ENCODE data around the gene LMAN1L.

Gene LMAN1L

GRCh38 chr15:74838746-74839525 is 26.3 kb downstream of the LMAN1L start:
- DNase-seq, result no peak

DNA sequence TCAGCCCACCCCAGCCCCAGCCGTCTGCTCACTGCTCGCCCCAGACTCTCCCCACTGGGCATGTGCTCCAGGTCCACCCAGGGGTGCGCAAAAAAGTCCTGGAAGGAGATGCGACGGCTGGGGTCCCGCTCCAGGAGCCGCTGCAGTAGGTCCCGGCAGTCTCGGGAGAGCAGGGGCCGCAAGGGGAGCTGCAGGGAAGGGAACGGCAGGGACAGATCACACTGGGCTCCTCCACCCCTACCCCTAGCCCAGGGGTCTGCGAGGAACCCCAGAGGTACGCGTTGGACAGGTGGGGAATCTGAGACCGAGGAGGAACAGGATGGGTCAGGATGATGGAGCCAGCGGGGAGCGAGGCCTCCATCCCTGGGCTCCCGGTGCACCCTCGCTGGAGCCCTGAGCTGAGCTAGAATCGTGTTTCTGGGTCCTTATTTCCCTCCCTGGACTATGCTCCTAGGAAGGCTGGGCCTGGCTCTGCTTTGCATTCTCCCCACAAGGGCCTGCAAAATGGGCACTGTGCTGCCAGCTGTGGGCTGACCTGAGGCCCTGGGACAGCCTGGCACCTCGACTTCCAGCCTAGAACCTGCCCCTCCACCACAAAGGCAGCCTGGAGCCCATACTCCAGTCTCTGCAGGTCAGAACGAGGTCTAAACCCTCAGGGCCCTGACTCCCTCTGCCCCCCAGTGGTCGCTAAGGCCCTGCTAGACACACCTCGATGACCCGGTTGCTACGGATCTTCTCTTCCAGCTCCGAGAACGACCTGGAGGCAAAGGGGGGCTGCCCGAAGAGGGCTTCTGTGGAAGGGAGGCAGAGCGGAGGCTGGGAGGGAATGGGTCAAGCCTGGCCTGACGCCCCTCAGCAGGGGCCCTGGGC is 27.1 kb downstream of the LMAN1L start:
- DNase-seq, result no peak

GRCh38 chr15:74840851-74841775 is 28.5 kb downstream of the LMAN1L start:
- no peak for DNase-seq

DNA sequence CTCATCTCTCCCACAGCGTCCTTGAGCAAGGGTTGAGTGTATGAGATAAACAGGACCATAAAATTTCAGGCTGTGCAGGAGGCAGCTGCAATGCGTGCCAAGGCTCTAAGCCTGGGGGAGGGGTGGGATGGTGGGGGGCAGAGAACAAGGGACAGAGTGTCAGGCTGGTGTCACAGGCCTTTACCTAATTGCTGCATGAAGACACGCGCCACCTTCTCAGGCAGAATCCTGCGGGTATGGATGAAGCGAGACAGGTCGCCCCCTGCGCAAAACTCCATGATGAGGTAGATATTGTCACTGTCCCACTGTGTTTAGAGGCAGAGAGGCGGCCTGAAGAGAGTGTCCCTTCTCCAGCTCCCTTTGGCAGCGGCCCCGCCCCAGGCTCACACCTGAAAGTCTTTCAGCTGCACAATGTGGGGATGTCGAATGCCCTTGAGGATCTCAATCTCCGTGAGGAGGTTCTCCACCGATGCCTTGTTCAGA is 29.3 kb downstream of the LMAN1L start:
- DNase-seq, result no peak

GRCh38 chr15:74842581-74843444 is 30.2 kb downstream of the LMAN1L start, which contains the start of gene ULK3:
Gene ULK3 (minus strand): TSS chr15:74843156. CDS start chr15:74843105, 51 bp downstream.
- peak; percentile 91 for DNase-seq

DNA sequence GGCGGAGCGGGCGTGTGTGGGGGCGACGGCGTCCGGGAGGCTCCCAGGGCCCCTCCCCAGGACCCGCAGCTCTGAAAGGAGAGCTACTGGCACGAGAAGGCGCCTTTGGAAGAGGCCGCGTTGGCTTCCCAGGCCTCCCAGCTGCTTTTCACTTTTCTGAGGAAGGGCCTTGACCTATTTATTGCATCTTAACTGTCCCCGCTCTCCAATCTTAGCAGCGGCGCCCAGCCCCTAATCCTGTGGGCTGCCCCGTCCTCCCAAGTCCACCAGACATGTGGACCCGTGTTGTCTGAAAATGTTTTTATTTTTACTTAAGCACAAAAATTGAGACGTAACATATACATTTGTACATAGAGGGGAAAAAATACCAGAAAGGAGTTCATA is 30.8 kb downstream of the LMAN1L start:
- no peak for DNase-seq

DNA sequence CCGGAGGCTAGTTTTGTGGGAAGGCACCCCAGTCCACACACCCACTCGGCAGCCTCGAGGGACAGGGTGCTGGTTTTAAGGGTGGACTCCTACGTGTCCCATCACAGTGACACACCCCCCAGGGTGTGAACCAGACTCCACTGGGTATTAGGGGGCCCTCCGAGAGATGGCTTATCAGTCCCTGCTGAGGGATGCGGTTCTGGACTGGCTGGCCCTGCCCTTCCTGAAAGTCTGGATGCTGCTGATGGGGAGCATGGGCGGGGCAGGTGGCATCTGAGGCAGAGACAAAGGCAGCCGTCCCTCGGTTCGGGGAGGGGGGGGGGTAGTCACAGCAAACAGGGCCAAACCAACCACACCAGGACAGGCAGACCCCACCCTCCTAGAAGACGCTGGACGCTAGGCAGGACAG is 31.3 kb downstream of the LMAN1L start:
- no peak for DNase-seq

DNA sequence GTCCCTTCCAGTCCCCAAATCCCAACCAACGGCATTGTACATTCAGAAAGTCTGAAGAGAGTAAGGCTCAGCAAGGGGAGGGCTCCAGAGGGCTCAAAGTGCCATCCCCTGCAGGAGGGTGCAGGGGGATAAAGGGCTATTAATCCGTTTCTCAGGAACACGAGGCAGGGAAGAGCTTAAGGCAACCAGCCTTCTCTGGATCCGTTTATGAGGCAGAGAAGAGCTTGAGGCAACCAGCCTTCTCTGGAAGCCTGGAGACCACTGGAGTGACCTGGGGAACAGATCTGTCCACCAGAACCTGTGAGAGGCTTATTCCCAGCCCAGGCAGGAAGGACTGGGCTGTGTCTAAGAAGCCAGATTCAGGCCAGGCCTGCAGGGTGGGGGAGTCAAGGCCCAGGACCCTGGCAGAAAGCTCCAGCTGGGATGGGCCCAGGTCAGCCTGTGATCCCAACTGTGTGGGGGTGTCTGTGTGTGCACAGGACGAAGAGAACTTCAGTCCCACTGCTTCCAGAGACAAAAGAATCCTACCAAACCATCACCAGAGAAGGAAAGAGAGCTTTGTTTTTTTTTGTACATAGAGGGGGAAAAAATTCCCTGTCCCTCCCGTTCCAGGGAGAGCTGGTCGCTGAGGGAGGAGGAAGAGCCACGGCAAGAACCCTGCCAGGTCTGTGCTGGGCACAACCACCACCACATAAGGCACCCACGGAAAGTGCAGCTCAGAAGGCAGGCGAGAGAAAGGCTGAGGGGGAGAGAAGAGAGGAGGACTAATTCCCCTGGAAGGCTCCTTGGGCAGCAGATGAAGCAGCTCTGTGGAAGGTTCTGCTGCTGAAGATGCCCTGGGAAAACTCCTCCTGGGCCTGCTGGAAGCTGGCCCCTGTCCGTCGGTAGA is 31.9 kb downstream of the LMAN1L start:
- DNase-seq, result no peak

- DNase-seq, result no peak
These were observed 32.6 kb downstream of the LMAN1L start for GRCh38 chr15:74845208-74845568.

DNA sequence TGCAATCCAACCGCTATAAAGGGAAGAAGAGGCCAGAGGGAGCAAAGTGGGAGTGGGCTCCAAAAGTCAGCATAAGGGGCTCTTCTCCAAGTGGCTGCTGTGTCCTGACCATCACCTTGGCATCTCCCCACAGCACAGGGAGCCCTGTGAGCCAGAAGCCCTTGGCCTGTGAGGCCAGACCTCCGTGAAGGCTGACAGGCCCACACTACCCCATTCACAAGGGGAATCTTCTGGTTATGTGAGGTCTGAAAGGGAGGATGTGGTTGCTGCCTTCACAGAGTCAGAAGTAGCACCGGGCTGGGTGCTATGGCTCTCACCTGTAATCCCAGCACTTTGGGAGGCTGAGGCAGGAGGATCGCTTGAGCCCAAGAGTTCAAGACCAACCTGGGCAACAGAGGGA is 32.9 kb downstream of the LMAN1L start:
- no peak for DNase-seq

- DNase-seq, result no peak
These were observed 34.8 kb downstream of the LMAN1L start for GRCh38 chr15:74847432-74847831.

- DNase-seq, result no peak
These were observed 37.8 kb downstream of the LMAN1L start for GRCh38 chr15:74850393-74850792.

DNA sequence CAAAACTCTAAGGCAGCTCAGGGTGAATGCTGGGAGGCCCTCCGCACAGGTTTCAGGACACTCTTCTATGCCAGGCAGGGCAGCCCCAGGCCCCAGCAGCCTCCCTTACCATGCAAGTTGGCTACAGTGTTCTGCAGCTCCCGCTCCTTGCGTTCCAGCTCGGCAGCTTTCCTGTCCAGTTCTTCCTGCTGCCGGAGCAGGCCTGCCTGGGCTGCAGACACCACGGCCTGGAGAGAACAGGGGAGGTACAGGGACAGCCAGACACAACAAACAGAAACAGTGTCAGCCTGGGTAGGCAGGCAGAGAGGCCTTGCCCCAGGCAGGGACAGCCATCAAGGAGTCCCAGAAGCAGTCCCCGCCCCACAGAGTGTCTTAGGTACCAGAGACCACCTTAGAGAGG is 39.3 kb downstream of the LMAN1L start:
- DNase-seq, result no peak

GRCh38 chr15:74854453-74855022 is 41.9 kb downstream of the LMAN1L start:
- DNase-seq, result no peak

GRCh38 chr15:74855857-74856256 is 43.2 kb downstream of the LMAN1L start:
- no peak for DNase-seq

DNA sequence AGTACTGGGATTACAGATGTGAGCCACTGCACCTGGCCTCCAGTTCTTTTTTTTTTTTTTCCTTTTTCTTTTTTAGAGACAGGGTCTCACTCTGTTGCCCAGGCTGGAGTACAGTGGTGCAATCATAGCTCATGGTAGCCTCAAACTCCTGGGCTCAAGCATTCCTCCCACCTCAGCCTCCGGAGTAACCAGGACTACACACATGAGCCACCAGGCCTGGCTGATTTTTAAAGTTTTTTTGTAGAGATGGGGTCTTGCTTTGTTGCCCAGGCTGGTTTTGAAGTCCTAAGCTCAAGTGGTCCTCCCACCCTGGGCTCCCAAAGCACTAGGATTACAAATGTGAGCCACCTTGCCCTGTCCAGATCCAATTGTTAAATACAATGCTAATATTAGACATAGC is 43.9 kb downstream of the LMAN1L start:
- no peak for DNase-seq

- no peak for DNase-seq
These were observed 44.5 kb downstream of the LMAN1L start for GRCh38 chr15:74857082-74857655.

GRCh38 chr15:74857671-74858368 is 45.2 kb downstream of the LMAN1L start:
- DNase-seq, result no peak

DNA sequence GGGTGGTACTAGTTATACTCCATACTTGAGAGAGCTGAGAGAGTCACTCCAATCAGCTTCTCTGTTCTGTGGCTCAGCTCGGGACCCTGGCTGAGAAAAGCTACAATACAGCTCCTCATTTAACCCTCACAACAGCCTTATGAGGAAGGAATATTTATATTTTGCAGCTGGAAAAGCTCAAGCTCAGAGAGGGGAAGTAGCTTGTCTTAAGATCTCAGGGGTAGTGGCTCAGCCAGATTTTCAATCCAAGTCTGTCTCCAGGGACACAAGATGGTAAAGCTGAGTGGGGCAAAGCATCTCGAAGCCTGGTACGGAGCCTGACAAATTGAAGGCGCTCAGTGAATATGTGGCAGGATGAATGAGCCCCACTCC is 45.7 kb downstream of the LMAN1L start:
- DNase-seq, result no peak

Measured in HCEC 1CT (cell line).